Measurements from ENCODE around the gene ARHGAP28.
"Not testable (repeated sequence)": the region's sequence is repeated elsewhere in the genome, so short reads cannot be mapped to it uniquely, and the experiment has no call there.

The ARHGAP28 gene

GRCh38 chr18:6821356-6821755, 91.8 kb downstream of the ARHGAP28 start:
- H3K14ac ChIP-seq (ENCODE audit: low read length in 2 of 2), result no peak overlapping the region
- no peaks in the 10 kb centered on the region for H3K27me3 ChIP-seq (ENCODE audit: control insufficient read depth in 1 of 2, insufficient read depth in 1 of 2, low read length in 2 of 2)
- H3K4me1 ChIP-seq (ENCODE audit: control insufficient read depth, insufficient read depth, low read depth, low read length), result no peaks in the 10 kb centered on the region
- H2AK5ac ChIP-seq (ENCODE audit: low read length, severe bottlenecking), result no peak overlapping the region
- H4K91ac ChIP-seq (ENCODE audit: low read length), result no peak overlapping the region
- H3K79me1 ChIP-seq (replicated peaks; ENCODE audit: low read length, poor library complexity, severe bottlenecking), result no peaks in the 10 kb centered on the region
- no peak overlapping the region for H3K4me3 ChIP-seq (ENCODE audit: insufficient read depth in 1 of 2, low read depth in 1 of 2, low read length in 2 of 2)
- H2BK120ac ChIP-seq (ENCODE audit: low read depth, low read length), result no peak overlapping the region
- no peak overlapping the region for H2BK12ac ChIP-seq (ENCODE audit: low read length in 2 of 2)
- no peak overlapping the region for H3K4ac ChIP-seq (ENCODE audit: low read depth in 1 of 2, low read length in 2 of 2)
- no peak overlapping the region for H3K18ac ChIP-seq (ENCODE audit: low read depth in 1 of 2, low read length in 2 of 2)
- no peak overlapping the region for H2AFZ ChIP-seq (ENCODE audit: low read depth, low read length)
- no peak overlapping the region for H3K9ac ChIP-seq (ENCODE audit: low read length)
- H4K8ac ChIP-seq (ENCODE audit: low read length), result no peak overlapping the region
- no peak for DNase-seq
- H3K36me3 ChIP-seq (ENCODE audit: control insufficient read depth in 1 of 2, insufficient read depth in 2 of 2, low read depth in 1 of 2, low read length in 2 of 2), result peaks cover 0 to 12% of the 10 kb centered on the region in 2 experiments
- H3K9me3 ChIP-seq (ENCODE audit: control insufficient read depth, low read length), result peaks cover 13% of the 10 kb centered on the region
- H2BK5ac ChIP-seq (ENCODE audit: low read depth, low read length, poor library complexity, severe bottlenecking), result no peak overlapping the region
- no peak overlapping the region for H2BK15ac ChIP-seq (ENCODE audit: low read depth, poor library complexity, severe bottlenecking)
- no peak overlapping the region for H3K23ac ChIP-seq (ENCODE audit: low read length in 2 of 2)
- H3K4me2 ChIP-seq (ENCODE audit: low read length, poor library complexity, severe bottlenecking), result no peak overlapping the region
- H3K27ac ChIP-seq (ENCODE audit: low read length, poor library complexity, severe bottlenecking), result no peak overlapping the region
- 100% methylated on average over 1 of the region's 1 CpG for WGBS

- WGBS, result 100% methylated on average over 1 of the region's 29 CpGs
- H4K8ac ChIP-seq (ENCODE audit: low read length), result not testable (repeated sequence)
- H3K36me3 ChIP-seq (ENCODE audit: control insufficient read depth in 1 of 2, insufficient read depth in 2 of 2, low read depth in 1 of 2, low read length in 2 of 2), result peaks cover 0 to 12% of the 10 kb centered on the region in 2 experiments
These were observed 97.6 kb downstream of the ARHGAP28 start for GRCh38 chr18:6827161-6827560.

GRCh38 chr18:6827566-6827965, 98.0 kb downstream of the ARHGAP28 start:
- H3K36me3 ChIP-seq (ENCODE audit: control insufficient read depth in 1 of 2, insufficient read depth in 2 of 2, low read depth in 1 of 2, low read length in 2 of 2), result peaks cover 0 to 12% of the 10 kb centered on the region in 2 experiments
- DNase-seq; H2BK120ac ChIP-seq (ENCODE audit: low read depth, low read length); H3K79me1 ChIP-seq (replicated peaks; ENCODE audit: low read length, poor library complexity, severe bottlenecking); H4K91ac ChIP-seq (ENCODE audit: low read length); H3K9ac ChIP-seq (ENCODE audit: low read length); H2BK15ac ChIP-seq (ENCODE audit: low read depth, poor library complexity, severe bottlenecking); H2AFZ ChIP-seq (ENCODE audit: low read depth, low read length); H3K18ac ChIP-seq (ENCODE audit: low read depth in 1 of 2, low read length in 2 of 2); H2BK12ac ChIP-seq (ENCODE audit: low read length in 2 of 2); H3K4me3 ChIP-seq (ENCODE audit: insufficient read depth in 1 of 2, low read depth in 1 of 2, low read length in 2 of 2); H3K27ac ChIP-seq (ENCODE audit: low read length, poor library complexity, severe bottlenecking); H3K23ac ChIP-seq (ENCODE audit: low read length in 2 of 2); H2BK5ac ChIP-seq (ENCODE audit: low read depth, low read length, poor library complexity, severe bottlenecking); H3K14ac ChIP-seq (ENCODE audit: low read length in 2 of 2); H3K4ac ChIP-seq (ENCODE audit: low read depth in 1 of 2, low read length in 2 of 2); H3K4me1 ChIP-seq (ENCODE audit: control insufficient read depth, insufficient read depth, low read depth, low read length); H3K9me3 ChIP-seq (ENCODE audit: control insufficient read depth, low read length); H4K8ac ChIP-seq (ENCODE audit: low read length); H3K27me3 ChIP-seq (ENCODE audit: control insufficient read depth in 1 of 2, insufficient read depth in 1 of 2, low read length in 2 of 2); H3K4me2 ChIP-seq (ENCODE audit: low read length, poor library complexity, severe bottlenecking); H2AK5ac ChIP-seq (ENCODE audit: low read length, severe bottlenecking): not testable (repeated sequence)
- 100% methylated on average over 9 of the region's 30 CpGs for WGBS

More at GRCh38 chr18:6827161-6827560, 97.6 kb downstream of the ARHGAP28 start:
- not testable (repeated sequence) for H3K4me2 ChIP-seq (ENCODE audit: low read length, poor library complexity, severe bottlenecking); H3K14ac ChIP-seq (ENCODE audit: low read length in 2 of 2); H3K4ac ChIP-seq (ENCODE audit: low read depth in 1 of 2, low read length in 2 of 2); H3K4me1 ChIP-seq (ENCODE audit: control insufficient read depth, insufficient read depth, low read depth, low read length); H3K18ac ChIP-seq (ENCODE audit: low read depth in 1 of 2, low read length in 2 of 2); DNase-seq; H3K9me3 ChIP-seq (ENCODE audit: control insufficient read depth, low read length); H2AK5ac ChIP-seq (ENCODE audit: low read length, severe bottlenecking); H2BK12ac ChIP-seq (ENCODE audit: low read length in 2 of 2); H3K4me3 ChIP-seq (ENCODE audit: insufficient read depth in 1 of 2, low read depth in 1 of 2, low read length in 2 of 2); H4K91ac ChIP-seq (ENCODE audit: low read length); H3K9ac ChIP-seq (ENCODE audit: low read length); H2BK5ac ChIP-seq (ENCODE audit: low read depth, low read length, poor library complexity, severe bottlenecking); H2AFZ ChIP-seq (ENCODE audit: low read depth, low read length); H3K27me3 ChIP-seq (ENCODE audit: control insufficient read depth in 1 of 2, insufficient read depth in 1 of 2, low read length in 2 of 2); H3K27ac ChIP-seq (ENCODE audit: low read length, poor library complexity, severe bottlenecking); H2BK120ac ChIP-seq (ENCODE audit: low read depth, low read length); H3K23ac ChIP-seq (ENCODE audit: low read length in 2 of 2); H2BK15ac ChIP-seq (ENCODE audit: low read depth, poor library complexity, severe bottlenecking); H3K79me1 ChIP-seq (replicated peaks; ENCODE audit: low read length, poor library complexity, severe bottlenecking)

GRCh38 chr18:6830916-6831315, 101.4 kb downstream of the ARHGAP28 start:
- Histone ChIP-seq H2AFZ (ENCODE audit: low read depth, low read length) (no peak overlapping the region), H3K27me3 (ENCODE audit: control insufficient read depth in 1 of 2, insufficient read depth in 1 of 2, low read length in 2 of 2) (no peaks in the 10 kb centered on the region), H3K4ac (ENCODE audit: low read depth in 1 of 2, low read length in 2 of 2) (no peak overlapping the region), H3K79me1 (replicated peaks; ENCODE audit: low read length, poor library complexity, severe bottlenecking) (peaks cover 1% of the 10 kb centered on the region), H2BK5ac (ENCODE audit: low read depth, low read length, poor library complexity, severe bottlenecking) (no peak overlapping the region), H3K36me3 (ENCODE audit: control insufficient read depth in 1 of 2, insufficient read depth in 2 of 2, low read depth in 1 of 2, low read length in 2 of 2) (peaks cover 0 to under 1% of the 10 kb centered on the region in 2 experiments), H3K9ac (ENCODE audit: low read length) (no peak overlapping the region), H3K9me3 (ENCODE audit: control insufficient read depth, low read length) (no peaks in the 10 kb centered on the region), H4K8ac (ENCODE audit: low read length) (no peak overlapping the region), H2AK5ac (ENCODE audit: low read length, severe bottlenecking) (no peak overlapping the region), H3K4me2 (ENCODE audit: low read length, poor library complexity, severe bottlenecking) (no peak overlapping the region), H2BK120ac (ENCODE audit: low read depth, low read length) (no peak overlapping the region), H4K91ac (ENCODE audit: low read length) (no peak overlapping the region), H3K4me1 (ENCODE audit: control insufficient read depth, insufficient read depth, low read depth, low read length) (no peaks in the 10 kb centered on the region), H3K14ac (ENCODE audit: low read length in 2 of 2) (no peak overlapping the region), H2BK15ac (ENCODE audit: low read depth, poor library complexity, severe bottlenecking) (no peak overlapping the region), H3K4me3 (ENCODE audit: insufficient read depth in 1 of 2, low read depth in 1 of 2, low read length in 2 of 2) (no peak overlapping the region), H3K27ac (ENCODE audit: low read length, poor library complexity, severe bottlenecking) (no peak overlapping the region), H2BK12ac (ENCODE audit: low read length in 2 of 2) (no peak overlapping the region), H3K18ac (ENCODE audit: low read depth in 1 of 2, low read length in 2 of 2) (no peak overlapping the region), H3K23ac (ENCODE audit: low read length in 2 of 2) (no peak overlapping the region)
- no peak for DNase-seq
- no CpG with 5 or more reads among the region's 1 CpG for WGBS
